Liver (tissue), 9 donors: ENCODE data around the gene MIEF1. TPM values are rescaled to one million over a fixed set of nuclear protein-coding genes. Genes with fewer than 3 reads are reported as not detected.

Source experiments
- DNase-seq: peaks from one replicate; pipeline ENCODE4 v3.0.0-alpha.2; 2017; ENCODE audit warnings: low spot score
- H3K27ac ChIP-seq, 2 donors: one replicate each; pipeline ENCODE4 v1.7.0; 2013; ENCODE audit warnings: inconsistent platforms in 2 of 2, low read length in 2 of 2, control low read depth in 1 of 2, low read depth in 1 of 2, mild to moderate bottlenecking in 1 of 2
- H3K27me3 ChIP-seq, 4 donors: one replicate each; pipeline versions ENCODE4 v1.6.1 to v1.7.0; 2013; ENCODE audit warnings: low read length in 3 of 4, inconsistent platforms in 1 of 4, mild to moderate bottlenecking in 1 of 4, moderate library complexity in 1 of 4; ENCODE audit not compliant: control insufficient read depth in 4 of 4, insufficient read depth in 4 of 4
- H3K36me3 ChIP-seq, 4 donors: one replicate each; pipeline versions ENCODE4 v1.6.1 to v1.7.0; 2013; ENCODE audit warnings: low read length in 3 of 4, mild to moderate bottlenecking in 3 of 4, low read depth in 1 of 4, moderate library complexity in 1 of 4; ENCODE audit not compliant: control insufficient read depth in 4 of 4, insufficient read depth in 3 of 4
- H3K4me1 ChIP-seq, 4 donors: one replicate each; pipeline versions ENCODE4 v1.6.1 to v1.7.0; 2013; ENCODE audit warnings: low read length in 3 of 4, mild to moderate bottlenecking in 3 of 4, moderate library complexity in 1 of 4; ENCODE audit not compliant: control insufficient read depth in 4 of 4, insufficient read depth in 4 of 4
- H3K4me3 ChIP-seq, 3 donors: one replicate each; pipeline versions ENCODE4 v1.6.1 to v1.7.0; 2013; ENCODE audit warnings: low read length in 3 of 3, control low read depth in 1 of 3, low read depth in 1 of 3, mild to moderate bottlenecking in 1 of 3
- H3K9ac ChIP-seq, 2 donors: one replicate each; pipeline ENCODE4 v1.7.0; 2013; ENCODE audit warnings: low read length in 2 of 2, mild to moderate bottlenecking in 2 of 2, moderate library complexity in 2 of 2, control low read depth in 1 of 2, low read depth in 1 of 2
- H3K9me3 ChIP-seq, 4 donors: one replicate each; pipeline versions ENCODE4 v1.6.1 to v1.7.0; 2013; ENCODE audit warnings: low read length in 3 of 4; ENCODE audit not compliant: control insufficient read depth in 4 of 4
- EGR1 ChIP-seq, 2 donors: IDR thresholded peaks; 2 replicates each; pipeline ENCODE4 v1.6.1; 2016 to 2018; ENCODE audit warnings: antibody characterized with exemption in 2 of 2, low read depth in 2 of 2
- FOXA1 ChIP-seq: IDR thresholded peaks from 2 replicates; pipeline ENCODE4 v1.6.1; 2016; ENCODE audit warnings: antibody characterized with exemption
- FOXA2 ChIP-seq: IDR thresholded peaks from 2 replicates; pipeline ENCODE4 v1.6.1; 2016; ENCODE audit warnings: antibody characterized with exemption
- GABPA ChIP-seq, 2 donors: IDR thresholded peaks in 1 of 2; conservative IDR thresholded peaks in 1 of 2; 2 replicates each; pipeline ENCODE4 v1.6.1; 2016; ENCODE audit warnings: antibody characterized with exemption in 2 of 2, mild to moderate bottlenecking in 1 of 2, moderate library complexity in 1 of 2
- HNF4A ChIP-seq, 2 donors: conservative IDR thresholded peaks; 2 replicates each; pipeline ENCODE4 v1.6.1; 2016; ENCODE audit warnings: antibody characterized with exemption in 2 of 2, mild to moderate bottlenecking in 2 of 2
- HNF4G ChIP-seq: IDR thresholded peaks from 2 replicates; pipeline ENCODE4 v1.6.1; 2016; ENCODE audit warnings: antibody characterized with exemption
- JUND ChIP-seq, 2 donors: IDR thresholded peaks; 2 replicates each; pipeline ENCODE4 v1.6.1; 2016; ENCODE audit warnings: antibody characterized with exemption in 2 of 2
- NR2F2 ChIP-seq: IDR thresholded peaks from 2 replicates; pipeline ENCODE4 v1.6.1; 2016; ENCODE audit warnings: antibody characterized with exemption
- RAD21 ChIP-seq, 2 donors: IDR thresholded peaks; 2 replicates each; pipeline ENCODE4 v1.6.1; 2016; ENCODE audit warnings: antibody characterized with exemption in 2 of 2, mild to moderate bottlenecking in 2 of 2
- RXRA ChIP-seq, 2 donors: IDR thresholded peaks; 2 replicates each; pipeline ENCODE4 v1.6.1; 2017 to 2018; ENCODE audit warnings: antibody characterized with exemption in 2 of 2, mild to moderate bottlenecking in 1 of 2
- SP1 ChIP-seq: IDR thresholded peaks from 2 replicates; pipeline ENCODE4 v1.6.1; 2018; ENCODE audit warnings: antibody characterized with exemption, mild to moderate bottlenecking
- TAF1 ChIP-seq: conservative IDR thresholded peaks from 2 replicates; pipeline ENCODE4 v1.6.1; 2016; ENCODE audit warnings: antibody characterized with exemption, mild to moderate bottlenecking
- YY1 ChIP-seq: IDR thresholded peaks from 2 replicates; pipeline ENCODE4 v1.6.1; 2016; ENCODE audit warnings: antibody characterized with exemption, mild to moderate bottlenecking
- WGBS: extraction: QIAGEN DNeasy Blood & Tissue Kit; methylation state at CpG from one replicate; pipeline ENCODE4 v1.1.7; 2013; 5-methylcytosine and 5-hydroxymethylcytosine counted together
- polyA plus RNA-seq, 2 donors: library from polyadenylated mRNA; stranded (reverse) in 1 of 2; unstranded in 1 of 2; fragments of 200-250 nt in 1 of 2; fragments of >200 nt in 1 of 2; fragmentation: Nextera tagmentation in 1 of 2; extraction: Ambion mirVana in 1 of 2; gene quantifications; one replicate each; pipeline versions ENCODE4 v1.2.1 to v1.2.3, GENCODE V29; 2013 to 2015
- total RNA-seq, 2 donors: library from RNA; depleted of rRNA; stranded (reverse); fragments of >200 nt; gene quantifications; one replicate each; pipeline ENCODE4 v1.2.3, GENCODE V29; 2014
- TF ChIP-seq, protein P1 (sequence below): IDR thresholded peaks from 2 replicates; pipeline ENCODE4 v1.6.1; 2016; ENCODE audit warnings: antibody characterized with exemption
- TF ChIP-seq, protein P2 (sequence below): IDR thresholded peaks from 2 replicates; pipeline ENCODE4 v1.6.1; 2016; ENCODE audit warnings: antibody characterized with exemption
- TF ChIP-seq, protein P3 (sequence below): IDR thresholded peaks from 2 replicates; pipeline ENCODE4 v1.6.1; 2016; ENCODE audit warnings: antibody characterized with exemption, mild to moderate bottlenecking
- TF ChIP-seq, protein P4 (sequence below): IDR thresholded peaks from 2 replicates; pipeline ENCODE4 v1.6.1; 2016; ENCODE audit warnings: antibody characterized with exemption
- TF ChIP-seq, protein P5 (sequence below): fragments of 150-350 bp; IDR thresholded peaks from 2 replicates; pipeline ENCODE4 v1.5.1; 2017; ENCODE audit warnings: improper control_type of control experiment, low read depth, low read length; ENCODE audit not compliant: missing input control
- donor health status: healthy.
- donor health status: healthy.
- donor health status: healthy.
- donor health status: healthy.
- donor health status: healthy.

MIEF1 gene
- total and polyA plus RNA-seq, 4 donors = 12.9 to 31.1 (median 20.7) TPM

DNA sequence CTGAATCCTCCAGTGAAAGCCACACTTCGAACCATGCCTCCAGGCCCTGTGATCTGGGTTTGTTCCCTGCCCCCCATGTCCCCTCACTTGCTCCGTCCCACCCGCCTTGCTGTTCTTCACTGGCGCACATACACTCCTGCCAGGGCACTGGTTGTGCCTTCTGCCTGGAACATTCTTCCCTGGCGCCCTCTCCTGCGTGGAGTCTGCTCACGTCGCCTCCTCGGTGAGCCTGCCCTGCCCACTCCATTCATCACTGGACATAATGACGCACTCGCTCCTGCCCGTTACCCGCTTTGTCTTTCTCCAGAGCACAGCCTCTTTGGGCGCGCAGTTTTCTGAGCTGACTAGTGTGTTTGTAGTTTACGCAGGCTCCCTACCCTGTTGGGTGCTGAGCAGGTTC, 21.0 kb upstream of the MIEF1 start (continued):
- TF ChIP-seq, protein P1, sequence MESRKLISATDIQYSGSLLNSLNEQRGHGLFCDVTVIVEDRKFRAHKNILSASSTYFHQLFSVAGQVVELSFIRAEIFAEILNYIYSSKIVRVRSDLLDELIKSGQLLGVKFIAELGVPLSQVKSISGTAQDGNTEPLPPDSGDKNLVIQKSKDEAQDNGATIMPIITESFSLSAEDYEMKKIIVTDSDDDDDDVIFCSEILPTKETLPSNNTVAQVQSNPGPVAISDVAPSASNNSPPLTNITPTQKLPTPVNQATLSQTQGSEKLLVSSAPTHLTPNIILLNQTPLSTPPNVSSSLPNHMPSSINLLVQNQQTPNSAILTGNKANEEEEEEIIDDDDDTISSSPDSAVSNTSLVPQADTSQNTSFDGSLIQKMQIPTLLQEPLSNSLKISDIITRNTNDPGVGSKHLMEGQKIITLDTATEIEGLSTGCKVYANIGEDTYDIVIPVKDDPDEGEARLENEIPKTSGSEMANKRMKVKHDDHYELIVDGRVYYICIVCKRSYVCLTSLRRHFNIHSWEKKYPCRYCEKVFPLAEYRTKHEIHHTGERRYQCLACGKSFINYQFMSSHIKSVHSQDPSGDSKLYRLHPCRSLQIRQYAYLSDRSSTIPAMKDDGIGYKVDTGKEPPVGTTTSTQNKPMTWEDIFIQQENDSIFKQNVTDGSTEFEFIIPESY = no peak

DNA sequence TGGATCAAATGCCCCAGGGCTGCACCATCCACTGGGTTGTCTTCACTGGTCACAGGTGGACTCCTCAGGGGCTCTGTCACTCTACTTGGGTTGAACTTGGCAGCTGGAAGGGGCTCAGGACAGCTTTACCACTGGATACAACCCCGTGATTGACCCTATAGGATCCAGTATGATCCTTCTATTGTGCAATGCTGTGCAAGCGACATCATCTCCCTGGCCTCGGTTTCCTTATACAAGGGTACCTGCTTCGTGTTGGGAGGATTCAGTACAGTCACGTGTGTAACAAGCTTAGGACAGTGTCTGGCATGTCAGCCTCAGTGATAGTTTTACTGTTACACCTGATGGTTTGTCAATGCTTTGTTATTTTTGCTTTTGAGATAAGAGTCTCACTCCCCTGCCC, 20.5 kb upstream of the MIEF1 start:
- no peak for DNase-seq
- Histone ChIP-seq H3K27me3 (no peaks in the 10 kb centered on the region), H3K9me3 (no peaks in the 10 kb centered on the region), H3K27ac (no peak overlapping the region), H3K36me3 (no peaks in the 10 kb centered on the region), H3K4me3 (no peak overlapping the region), H3K4me1 (no peaks in the 10 kb centered on the region), H3K9ac (no peak overlapping the region)
- WGBS = 86% methylated on average over 5 of the region's 5 CpGs
- no peak for TF ChIP-seq JUND (IDR thresholded peaks at IDR 0.05)
- no peak for TF ChIP-seq YY1

DNA sequence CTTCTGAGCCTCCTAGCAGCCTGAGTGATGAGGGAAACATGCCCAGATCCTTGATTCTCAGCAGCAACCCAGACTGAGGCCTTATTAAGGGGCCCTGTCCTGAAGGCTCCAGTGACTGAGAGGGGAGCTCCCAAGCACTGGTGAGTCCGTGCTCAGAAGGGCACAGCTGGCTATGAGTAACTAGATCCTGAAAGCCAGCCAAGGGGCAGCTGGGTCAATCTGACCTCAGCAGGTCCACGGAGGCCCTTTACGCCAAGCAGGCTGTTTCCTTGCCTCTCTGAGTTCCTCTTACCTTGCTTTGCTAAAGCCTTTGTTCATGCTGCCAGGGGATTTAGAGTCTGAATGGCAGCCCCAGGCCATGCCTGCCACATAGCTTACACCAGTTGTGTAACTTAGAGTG, 19.3 kb upstream of the MIEF1 start:
- Histone ChIP-seq H3K4me3 (no peak overlapping the region), H3K36me3 (no peaks in the 10 kb centered on the region), H3K9me3 (no peaks in the 10 kb centered on the region), H3K4me1 (no peaks in the 10 kb centered on the region), H3K9ac (no peak overlapping the region), H3K27me3 (no peaks in the 10 kb centered on the region), H3K27ac (no peak overlapping the region)
- WGBS = 65% methylated on average over 3 of the region's 3 CpGs
- TF ChIP-seq SP1 (no peak), YY1 (no peak), HNF4G (no peak), GABPA (IDR thresholded peaks at IDR 0.05 in 1 of 2, conservative IDR thresholded peaks at IDR 0.05 in 1 of 2) (no peak), EGR1 (IDR thresholded peaks at IDR 0.05; ENCODE audit: low read depth in 2 of 2) (no peak), FOXA2 (no peak), HNF4A (conservative IDR thresholded peaks at IDR 0.05) (no peak), FOXA1 (no peak), RAD21 (IDR thresholded peaks at IDR 0.05) (no peak), TAF1 (no peak), JUND (IDR thresholded peaks at IDR 0.05) (no peak), NR2F2 (no peak), RXRA (IDR thresholded peaks at IDR 0.05) (no peak)
- TF ChIP-seq, protein P1 = no peak
- TF ChIP-seq, protein P2, sequence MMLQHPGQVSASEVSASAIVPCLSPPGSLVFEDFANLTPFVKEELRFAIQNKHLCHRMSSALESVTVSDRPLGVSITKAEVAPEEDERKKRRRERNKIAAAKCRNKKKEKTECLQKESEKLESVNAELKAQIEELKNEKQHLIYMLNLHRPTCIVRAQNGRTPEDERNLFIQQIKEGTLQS = no peak
- TF ChIP-seq, protein P3, sequence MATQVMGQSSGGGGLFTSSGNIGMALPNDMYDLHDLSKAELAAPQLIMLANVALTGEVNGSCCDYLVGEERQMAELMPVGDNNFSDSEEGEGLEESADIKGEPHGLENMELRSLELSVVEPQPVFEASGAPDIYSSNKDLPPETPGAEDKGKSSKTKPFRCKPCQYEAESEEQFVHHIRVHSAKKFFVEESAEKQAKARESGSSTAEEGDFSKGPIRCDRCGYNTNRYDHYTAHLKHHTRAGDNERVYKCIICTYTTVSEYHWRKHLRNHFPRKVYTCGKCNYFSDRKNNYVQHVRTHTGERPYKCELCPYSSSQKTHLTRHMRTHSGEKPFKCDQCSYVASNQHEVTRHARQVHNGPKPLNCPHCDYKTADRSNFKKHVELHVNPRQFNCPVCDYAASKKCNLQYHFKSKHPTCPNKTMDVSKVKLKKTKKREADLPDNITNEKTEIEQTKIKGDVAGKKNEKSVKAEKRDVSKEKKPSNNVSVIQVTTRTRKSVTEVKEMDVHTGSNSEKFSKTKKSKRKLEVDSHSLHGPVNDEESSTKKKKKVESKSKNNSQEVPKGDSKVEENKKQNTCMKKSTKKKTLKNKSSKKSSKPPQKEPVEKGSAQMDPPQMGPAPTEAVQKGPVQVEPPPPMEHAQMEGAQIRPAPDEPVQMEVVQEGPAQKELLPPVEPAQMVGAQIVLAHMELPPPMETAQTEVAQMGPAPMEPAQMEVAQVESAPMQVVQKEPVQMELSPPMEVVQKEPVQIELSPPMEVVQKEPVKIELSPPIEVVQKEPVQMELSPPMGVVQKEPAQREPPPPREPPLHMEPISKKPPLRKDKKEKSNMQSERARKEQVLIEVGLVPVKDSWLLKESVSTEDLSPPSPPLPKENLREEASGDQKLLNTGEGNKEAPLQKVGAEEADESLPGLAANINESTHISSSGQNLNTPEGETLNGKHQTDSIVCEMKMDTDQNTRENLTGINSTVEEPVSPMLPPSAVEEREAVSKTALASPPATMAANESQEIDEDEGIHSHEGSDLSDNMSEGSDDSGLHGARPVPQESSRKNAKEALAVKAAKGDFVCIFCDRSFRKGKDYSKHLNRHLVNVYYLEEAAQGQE = no peak
- TF ChIP-seq, protein P4, sequence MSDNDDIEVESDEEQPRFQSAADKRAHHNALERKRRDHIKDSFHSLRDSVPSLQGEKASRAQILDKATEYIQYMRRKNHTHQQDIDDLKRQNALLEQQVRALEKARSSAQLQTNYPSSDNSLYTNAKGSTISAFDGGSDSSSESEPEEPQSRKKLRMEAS = no peak
- TF ChIP-seq, protein P5, sequence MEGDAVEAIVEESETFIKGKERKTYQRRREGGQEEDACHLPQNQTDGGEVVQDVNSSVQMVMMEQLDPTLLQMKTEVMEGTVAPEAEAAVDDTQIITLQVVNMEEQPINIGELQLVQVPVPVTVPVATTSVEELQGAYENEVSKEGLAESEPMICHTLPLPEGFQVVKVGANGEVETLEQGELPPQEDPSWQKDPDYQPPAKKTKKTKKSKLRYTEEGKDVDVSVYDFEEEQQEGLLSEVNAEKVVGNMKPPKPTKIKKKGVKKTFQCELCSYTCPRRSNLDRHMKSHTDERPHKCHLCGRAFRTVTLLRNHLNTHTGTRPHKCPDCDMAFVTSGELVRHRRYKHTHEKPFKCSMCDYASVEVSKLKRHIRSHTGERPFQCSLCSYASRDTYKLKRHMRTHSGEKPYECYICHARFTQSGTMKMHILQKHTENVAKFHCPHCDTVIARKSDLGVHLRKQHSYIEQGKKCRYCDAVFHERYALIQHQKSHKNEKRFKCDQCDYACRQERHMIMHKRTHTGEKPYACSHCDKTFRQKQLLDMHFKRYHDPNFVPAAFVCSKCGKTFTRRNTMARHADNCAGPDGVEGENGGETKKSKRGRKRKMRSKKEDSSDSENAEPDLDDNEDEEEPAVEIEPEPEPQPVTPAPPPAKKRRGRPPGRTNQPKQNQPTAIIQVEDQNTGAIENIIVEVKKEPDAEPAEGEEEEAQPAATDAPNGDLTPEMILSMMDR = no peak
- no peak for DNase-seq
